T-helper 9 cell (primary cell): ENCODE data around the gene LRP2.
"Not testable (repeated sequence)": the region's sequence is repeated elsewhere in the genome, so short reads cannot be mapped to it uniquely, and the experiment has no call there.

Experiments used
- DNase-seq: peaks from one replicate; pipeline ENCODE4 v3.0.0-alpha.2; 2020
- total RNA-seq, 2 donors: gene quantifications; one replicate each; lab custom pipeline; 2026; lab: John Stamatoyannopoulos, UW

Gene LRP2
- total RNA-seq: 0 to 0.24 reads per million in 2 donors

- peak; percentile 20 for DNase-seq
Measured at GRCh38 chr2:169362118-169362893, at the start of gene LRP2. LRP2 (minus strand) TSS chr2:169362534; CDS start chr2:169362399, 135 bp downstream.

DNA sequence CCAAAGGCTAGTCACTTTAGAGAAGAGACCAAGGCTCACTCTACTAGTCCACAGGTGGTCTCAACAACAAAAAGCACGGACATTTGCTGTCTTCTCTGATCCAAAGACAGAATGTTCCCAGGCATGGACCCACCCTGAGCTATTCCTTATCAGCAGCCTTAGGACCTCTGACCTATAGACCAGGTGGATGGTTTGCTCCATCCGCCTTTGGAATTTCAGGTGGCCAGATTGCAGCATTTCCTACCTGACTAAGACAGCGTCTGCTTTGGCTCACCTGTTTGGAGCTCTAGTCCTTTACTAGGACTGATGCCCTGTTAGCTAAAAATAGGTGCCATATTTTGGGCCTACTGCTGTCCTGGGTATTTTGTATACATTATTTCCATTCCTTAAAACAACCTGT is 44.6 kb upstream of the LRP2 start:
- DNase-seq: no peak

GRCh38 chr2:169399491-169399890 is 37.2 kb upstream of the LRP2 start:
- not testable (repeated sequence) for DNase-seq

DNA sequence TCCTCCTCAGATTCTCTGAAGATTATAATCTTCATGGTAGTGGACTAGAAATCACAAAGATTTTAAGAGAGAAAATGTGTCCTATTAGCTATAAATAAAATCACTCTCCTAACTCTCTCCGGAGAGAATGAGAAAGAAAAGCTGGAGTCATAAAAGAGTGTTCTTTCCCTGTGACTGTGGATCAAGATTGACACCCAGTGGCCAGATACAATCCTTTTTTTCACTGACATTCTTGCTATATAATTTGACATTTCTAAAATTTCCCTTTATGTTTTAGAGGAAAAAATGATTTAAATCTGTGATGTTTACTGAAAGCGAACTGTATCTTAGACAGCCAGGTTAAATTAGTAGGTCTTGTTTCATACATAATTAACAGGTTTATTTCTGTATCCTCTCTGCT is 35.4 kb upstream of the LRP2 start:
- DNase-seq: no peak

DNA sequence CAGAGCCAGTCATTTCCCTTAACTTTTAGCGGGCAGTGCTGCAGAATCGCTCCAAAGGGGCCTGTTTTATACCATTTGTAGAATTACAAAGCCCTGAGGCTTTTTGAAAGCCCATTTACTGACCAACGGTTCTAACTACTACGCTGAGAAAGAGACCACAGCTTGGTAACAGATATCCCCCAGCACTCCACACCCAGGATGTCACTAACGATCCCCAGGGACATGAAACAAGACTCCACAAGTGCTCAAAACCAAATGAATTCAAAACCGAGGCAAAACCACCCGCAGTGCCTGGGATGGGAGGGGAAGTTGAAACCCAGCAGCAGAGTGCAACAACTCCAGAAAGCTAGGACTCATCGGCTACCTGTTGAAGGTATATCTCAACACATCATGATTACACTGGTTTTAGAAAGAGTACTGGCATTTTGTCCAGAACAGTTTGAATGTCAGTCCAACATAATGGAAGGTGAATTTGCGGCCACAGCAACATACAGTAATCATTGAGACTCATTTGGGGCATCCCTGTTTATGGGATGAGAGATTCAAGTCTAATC is 33.6 kb upstream of the LRP2 start:
- no peak for DNase-seq

DNA sequence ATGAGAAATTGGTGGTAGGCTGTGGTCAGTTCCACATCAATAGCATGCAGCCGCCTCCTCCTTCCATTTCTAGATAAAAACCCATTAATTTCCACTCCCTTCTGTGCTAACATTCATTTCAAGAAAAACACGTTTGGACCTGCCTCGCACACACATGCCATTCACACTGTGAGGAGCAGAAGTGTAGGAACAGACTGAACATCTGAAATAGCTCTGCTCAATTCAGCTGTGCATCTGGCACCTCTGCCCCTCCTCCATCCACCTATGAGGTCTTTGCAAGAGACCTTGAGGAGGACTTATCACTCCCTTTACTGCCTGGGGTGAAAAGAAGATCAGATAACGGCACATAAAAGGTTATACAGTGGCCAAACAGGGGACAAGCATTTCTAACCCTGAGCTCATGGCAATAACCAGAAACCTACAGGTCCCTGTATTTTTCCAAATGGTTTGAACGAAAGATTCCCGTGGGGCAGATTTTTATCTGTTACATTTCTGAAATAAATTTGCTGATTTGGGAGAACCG is 30.8 kb upstream of the LRP2 start:
- DNase-seq: no peak

- no peak for DNase-seq
Measured at GRCh38 chr2:169391236-169391635, 28.9 kb upstream of the LRP2 start.

DNA sequence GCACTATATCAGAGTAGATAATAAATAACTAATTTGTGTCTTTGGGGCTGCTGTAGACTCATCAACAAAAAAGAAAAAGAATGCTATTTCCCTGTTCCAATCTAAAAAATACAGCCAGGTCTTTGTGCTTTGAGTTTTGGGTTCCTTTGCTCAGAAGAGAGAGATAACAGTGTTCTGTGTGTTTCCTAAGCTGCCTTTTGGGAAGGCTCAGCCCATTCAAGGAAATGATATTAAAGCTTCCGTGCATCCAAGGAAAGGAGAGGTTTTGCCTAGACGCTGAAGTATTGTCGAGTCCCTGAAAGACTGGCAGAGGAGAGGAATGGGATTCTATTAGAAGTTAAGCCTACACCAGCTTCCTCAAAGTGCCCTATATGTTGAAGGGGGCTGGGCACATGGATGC is 25.8 kb upstream of the LRP2 start:
- no peak for DNase-seq

- DNase-seq: no peak
Measured at GRCh38 chr2:169386722-169387121, 24.4 kb upstream of the LRP2 start.

GRCh38 chr2:169384816-169385215 is 22.5 kb upstream of the LRP2 start:
- DNase-seq: no peak

- DNase-seq: no peak
Measured at GRCh38 chr2:169372561-169372960, 10.2 kb upstream of the LRP2 start.

DNA sequence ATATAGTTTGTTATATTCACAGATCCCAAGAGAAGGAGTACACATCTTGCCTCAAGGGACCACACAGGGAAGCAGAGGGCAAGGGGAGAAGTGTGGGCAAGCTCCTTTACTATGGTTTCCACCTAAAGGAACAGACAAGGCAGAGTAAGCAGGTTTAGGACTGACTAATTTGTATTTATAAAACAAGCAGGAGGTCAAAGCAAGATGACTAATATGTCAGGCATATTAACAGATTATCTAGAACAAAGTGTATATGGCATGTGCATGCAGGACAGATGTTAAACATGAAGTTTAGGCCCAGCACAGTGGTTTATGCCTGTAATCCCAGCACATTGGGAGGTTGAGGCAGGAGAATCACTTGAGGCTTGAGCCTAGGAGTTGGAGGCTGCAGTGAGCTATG is 3.7 kb upstream of the LRP2 start:
- no peak for DNase-seq

GRCh38 chr2:169365029-169365480 is 2.7 kb upstream of the LRP2 start:
- no peak for DNase-seq

DNA sequence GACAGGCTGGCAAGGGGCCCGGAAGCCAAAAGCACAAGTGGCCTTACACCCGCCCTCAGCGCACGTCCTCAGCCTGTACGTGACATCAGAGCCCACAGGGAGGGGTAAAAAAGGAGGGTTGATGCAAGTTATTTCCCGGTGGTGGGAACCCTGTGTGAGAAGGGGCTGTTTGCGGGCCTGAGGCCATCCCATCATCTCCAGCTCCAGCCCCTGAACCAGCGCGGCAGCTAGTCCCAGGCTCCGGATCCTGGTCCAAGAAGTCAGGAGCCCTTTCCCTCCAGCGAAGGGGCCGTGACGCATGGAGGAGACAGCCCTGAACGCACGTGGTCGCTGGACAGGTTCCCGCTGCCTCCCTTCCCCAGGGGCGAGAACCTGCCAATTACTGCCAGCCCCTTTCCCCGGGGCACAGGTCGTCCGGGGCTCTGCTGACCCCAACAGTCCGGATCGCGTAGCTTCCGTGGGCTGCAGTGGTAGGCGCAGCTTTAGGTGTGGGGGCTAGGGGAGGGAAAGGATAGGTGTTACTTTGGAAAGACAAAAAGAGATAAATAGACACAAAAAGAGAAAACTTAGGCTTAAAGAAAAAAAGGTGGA is 1.3 kb upstream of the LRP2 start:
- peak; percentile 19 for DNase-seq

DNA sequence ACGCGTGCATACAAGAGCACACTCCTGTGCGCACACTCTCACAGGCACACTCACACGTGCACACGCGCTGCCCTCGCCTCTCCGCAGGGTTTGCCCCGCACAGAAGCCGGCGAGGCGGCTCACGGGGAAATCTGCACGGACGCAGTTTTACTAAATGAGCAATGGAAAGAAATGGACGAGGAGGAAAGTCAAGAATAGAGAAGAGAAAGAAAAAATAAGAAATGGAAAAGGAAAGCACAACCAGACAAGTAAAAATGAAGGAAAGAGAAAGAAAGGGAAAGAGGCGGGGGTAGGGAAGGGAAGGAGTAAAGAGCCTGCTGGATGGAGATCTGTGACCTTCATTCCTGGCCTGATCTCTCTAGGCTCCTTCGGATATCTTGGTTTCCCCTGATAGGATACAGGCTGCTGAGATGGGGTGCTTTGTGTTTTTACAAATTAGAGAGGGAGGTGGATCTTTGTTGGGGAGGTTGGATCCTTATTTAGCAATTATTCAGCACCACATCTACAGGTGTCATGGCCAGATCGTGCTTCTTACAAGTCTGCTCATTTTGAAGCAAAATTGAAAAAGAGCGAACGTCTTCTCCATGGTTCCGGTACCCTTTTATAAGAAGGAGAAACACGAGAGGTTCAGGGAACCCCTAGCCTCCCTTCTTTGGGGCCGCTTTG is 693 bp upstream of the LRP2 start:
- DNase-seq: no peak

DNA sequence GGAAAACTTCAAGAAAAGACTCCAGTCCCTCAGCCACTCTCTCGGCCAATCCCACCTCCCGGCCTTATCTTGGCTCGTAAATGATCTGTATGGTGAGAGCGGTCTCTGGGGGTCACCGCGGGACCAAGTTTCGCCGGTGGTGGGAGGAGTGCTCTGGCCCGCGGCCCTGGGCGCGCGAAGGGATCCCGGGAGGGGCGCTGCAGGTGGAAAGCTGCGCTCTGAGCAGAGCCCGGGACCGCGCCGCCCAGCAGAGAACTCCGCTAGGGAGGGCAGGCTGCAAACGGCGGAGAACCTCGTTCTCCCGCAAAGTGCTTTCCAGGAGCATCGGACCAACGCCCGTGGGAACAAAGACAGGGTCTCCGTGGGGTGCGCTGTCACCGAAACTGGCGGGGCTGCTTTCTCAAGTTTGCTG is 622 bp downstream of the LRP2 start:
- DNase-seq: no peak

DNA sequence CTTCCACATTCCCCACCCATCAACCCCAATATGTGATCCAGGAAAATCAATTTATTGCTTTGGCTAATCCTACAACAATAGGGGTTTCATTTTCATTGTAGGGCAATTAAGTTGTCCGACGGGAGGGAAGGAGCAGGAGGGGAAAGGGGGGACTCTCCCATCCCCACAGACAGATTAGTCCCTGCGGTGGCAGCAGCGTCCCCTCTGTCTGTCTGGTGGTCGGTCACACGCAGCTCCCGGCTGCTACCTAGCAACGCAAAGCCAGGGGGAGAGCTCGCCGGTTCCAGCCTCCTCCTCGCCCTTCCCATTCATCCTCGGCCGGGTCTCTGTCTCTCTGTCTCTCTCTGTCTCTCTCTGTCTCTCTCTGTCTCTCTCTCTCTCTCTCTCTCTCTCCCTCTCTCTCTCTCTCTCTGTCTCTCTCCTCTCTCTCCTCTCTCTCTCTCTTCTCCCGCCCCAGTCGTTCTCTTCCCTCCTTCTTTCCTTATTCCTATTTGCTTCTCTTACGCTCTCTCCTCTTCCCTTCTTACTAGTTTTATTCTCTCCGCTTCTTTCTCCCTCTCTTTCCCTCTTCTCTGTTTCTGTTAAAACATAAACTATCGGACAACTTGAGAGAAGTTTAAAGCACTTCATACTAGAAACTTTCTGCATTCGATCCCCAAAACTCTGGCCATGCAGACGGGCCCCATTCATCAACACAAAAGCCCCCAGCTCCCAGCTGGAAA is 1.2 kb downstream of the LRP2 start:
- no peak for DNase-seq

DNA sequence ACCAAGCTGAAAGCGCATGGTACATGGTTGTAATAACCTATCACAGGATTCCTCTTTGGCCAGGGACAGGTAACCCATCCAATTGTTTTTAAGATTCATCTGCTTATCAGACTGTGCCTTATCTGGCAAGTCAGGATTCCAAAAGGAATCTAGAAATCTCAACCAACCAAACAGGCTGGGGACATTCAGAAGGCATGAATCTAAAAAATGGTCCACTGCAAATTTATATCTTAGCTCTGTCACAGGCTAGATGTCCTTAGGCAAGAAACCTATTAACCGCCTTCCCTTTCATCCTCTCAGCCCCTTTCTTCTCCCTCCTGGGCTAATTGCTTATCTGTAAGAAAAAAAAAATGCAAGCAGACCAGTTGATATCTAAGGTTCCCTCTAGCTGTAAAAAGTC is 4.3 kb downstream of the LRP2 start:
- no peak for DNase-seq

- no peak for DNase-seq
Measured at GRCh38 chr2:169354244-169354643, 8.1 kb downstream of the LRP2 start.

GRCh38 chr2:169351725-169352124 is 10.6 kb downstream of the LRP2 start:
- DNase-seq: no peak

DNA sequence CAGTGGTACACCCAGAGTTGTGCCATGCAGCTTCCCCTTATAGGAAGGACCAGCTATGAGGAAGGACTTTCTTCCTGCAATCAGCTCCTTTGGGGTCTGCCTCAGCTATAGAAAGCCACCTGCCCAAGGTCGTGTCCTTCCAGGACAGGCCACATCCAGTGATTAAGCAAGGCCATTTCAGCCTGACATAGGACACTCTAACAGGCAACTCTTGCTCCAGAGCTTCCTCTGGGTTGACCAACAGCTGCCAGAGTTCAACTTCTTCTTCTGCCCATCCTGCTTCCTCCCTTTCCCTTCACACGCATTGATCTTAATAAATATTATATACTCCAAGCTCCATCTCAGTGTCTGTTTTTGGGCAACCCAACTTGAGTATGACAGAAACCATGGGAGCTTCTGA is 12.8 kb downstream of the LRP2 start:
- no peak for DNase-seq

DNA sequence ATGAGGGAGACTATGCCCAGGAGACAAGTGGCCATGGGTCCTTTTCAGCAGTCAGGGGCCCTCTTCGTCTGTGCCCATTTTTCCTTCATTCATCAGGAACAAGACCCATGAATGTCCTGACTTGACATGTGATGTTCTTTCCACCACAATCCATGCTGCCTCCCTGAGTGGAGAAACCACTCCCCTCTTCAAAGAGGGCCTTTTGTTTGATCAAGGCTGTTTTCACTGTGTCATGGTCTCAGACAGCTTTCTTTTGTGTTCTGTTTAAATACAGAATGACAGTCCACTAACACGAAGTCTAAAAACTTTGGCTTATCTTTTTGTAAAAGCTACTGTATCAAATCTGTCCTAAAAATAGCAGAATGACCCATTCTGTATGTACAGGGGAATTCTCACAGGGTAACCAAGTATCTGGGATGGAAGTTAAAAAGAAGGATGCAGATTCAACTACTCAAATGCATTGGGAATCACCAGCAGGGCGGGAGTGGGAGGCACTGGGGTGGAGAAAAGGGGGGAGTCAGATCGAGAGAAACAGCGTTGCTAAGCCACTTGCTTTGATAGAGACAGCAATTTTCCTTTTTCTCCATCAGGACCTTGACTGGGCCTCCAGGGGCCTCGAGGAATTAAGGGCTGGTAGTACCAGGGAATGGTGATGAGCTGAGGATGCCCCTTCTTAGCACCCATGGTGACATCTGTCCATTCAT is 13.9 kb downstream of the LRP2 start:
- no peak for DNase-seq
